IMR-90 (cell line): Measurements from ENCODE around the gene DUSP10. TPM values are rescaled to one million over a fixed set of nuclear protein-coding genes. Genes with fewer than 3 reads are reported as not detected.

Experiments used
- ATAC-seq: fragments of 200-7000 bp; cut with Tn5 transposase; 2 replicates; pipeline ENCODE4 v1.9.1; 2020; ENCODE audit warnings: low read depth, mild to moderate bottlenecking, moderate library complexity
- BruUV-seq: library from RNA; stranded (reverse); fragments of 400-500 nt; replicated peaks from 2 replicates; lab custom pipeline; 2021; lab: Mats Ljungman, UMichigan
- CTCF ChIA-PET: fragments of 300-600 bp; formaldehyde crosslinking; extraction: SDS; loops from one replicate; lab custom pipeline; 2021; ENCODE audit warnings: antibody characterized with exemption; lab: Yijun Ruan, JAX
- POLR2A ChIA-PET: fragments of 300-600 bp; sonication (Branson Sonifier 250); formaldehyde crosslinking; loops from one replicate; lab custom pipeline; 2022; ENCODE audit warnings: antibody characterized with exemption; ENCODE audit not compliant: unreplicated experiment; lab: Charles Lee
- DNase-seq: peaks from one replicate; pipeline ENCODE4 v3.0.0; 2013
- H2AFZ ChIP-seq: replicated peaks from 2 replicates; pipeline ENCODE3; 2013; ENCODE audit warnings: low read length, mild to moderate bottlenecking; ENCODE audit not compliant: poor library complexity
- H2AK5ac ChIP-seq: 2 replicates; pipeline ENCODE4 v1.6.1; 2013; ENCODE audit warnings: low read depth, low read length, inconsistent platforms
- H2AK9ac ChIP-seq: replicated peaks from 2 replicates; pipeline ENCODE3; 2013; ENCODE audit warnings: mild to moderate bottlenecking, low read depth, low read length, moderate library complexity; ENCODE audit not compliant: poor library complexity
- H2BK120ac ChIP-seq: 2 replicates; pipeline ENCODE4 v1.6.1; 2013; ENCODE audit warnings: low read depth, low read length, inconsistent platforms
- H2BK15ac ChIP-seq: 3 replicates; pipeline ENCODE4 v1.6.1; 2013; ENCODE audit warnings: low read depth, low read length, inconsistent platforms
- H2BK20ac ChIP-seq: 2 replicates; pipeline ENCODE4 v1.6.1; 2013; ENCODE audit warnings: low read depth, mild to moderate bottlenecking, inconsistent platforms, low read length, moderate library complexity
- H2BK5ac ChIP-seq: 2 replicates; pipeline ENCODE4 v1.6.1; 2013; ENCODE audit warnings: mild to moderate bottlenecking, low read depth, low read length, inconsistent platforms; ENCODE audit not compliant: poor library complexity, severe bottlenecking
- H3K14ac ChIP-seq: replicated peaks from 2 replicates; pipeline ENCODE4 v1.6.1; 2013; ENCODE audit warnings: low read depth, low read length, inconsistent platforms
- H3K18ac ChIP-seq: 2 replicates; pipeline ENCODE4 v1.6.1; 2013; ENCODE audit warnings: low read depth, low read length, control low read depth
- H3K23ac ChIP-seq: 2 replicates; pipeline ENCODE4 v1.6.1; 2013; ENCODE audit warnings: low read depth, low read length, inconsistent platforms
- H3K27ac ChIP-seq: 2 replicates; pipeline ENCODE4 v1.5.1; 2013; ENCODE audit warnings: mild to moderate bottlenecking, control low read depth, low read length; ENCODE audit not compliant: insufficient read depth
- H3K27me3 ChIP-seq: 2 replicates; pipeline ENCODE4 v1.6.1; 2013; ENCODE audit warnings: low read length; ENCODE audit not compliant: control insufficient read depth, insufficient read depth
- H3K36me3 ChIP-seq: 2 replicates; pipeline ENCODE4 v1.6.1; 2013; ENCODE audit warnings: low read length, mixed read lengths; ENCODE audit not compliant: control insufficient read depth, insufficient read depth
- H3K4ac ChIP-seq: 2 replicates; pipeline ENCODE4 v1.6.1; 2013; ENCODE audit warnings: low read depth, low read length, inconsistent platforms
- H3K4me1 ChIP-seq: 2 replicates; pipeline ENCODE4 v1.6.1; 2013; ENCODE audit warnings: low read length, mixed read lengths; ENCODE audit not compliant: control insufficient read depth, insufficient read depth
- H3K4me2 ChIP-seq: 2 replicates; pipeline ENCODE4 v1.6.1; 2013; ENCODE audit warnings: low read depth, mild to moderate bottlenecking, control low read depth, low read length, moderate library complexity
- H3K4me3 ChIP-seq: 2 replicates; pipeline ENCODE4 v1.5.1; 2013; ENCODE audit warnings: low read depth, mild to moderate bottlenecking, control low read depth, low read length, moderate library complexity; ENCODE audit not compliant: insufficient read depth
- H3K56ac ChIP-seq: 2 replicates; pipeline ENCODE4 v1.6.1; 2013; ENCODE audit warnings: low read length, inconsistent platforms; ENCODE audit not compliant: insufficient read depth; ENCODE audit errors: extremely low read depth
- H3K79me1 ChIP-seq, 2 experiments: 2 replicates each; pipeline ENCODE4 v1.6.1; 2013; ENCODE audit warnings: low read length in 2 of 2, inconsistent platforms in 1 of 2, low read depth in 1 of 2
- H3K9ac ChIP-seq: 2 replicates; pipeline ENCODE4 v1.6.1; 2013; ENCODE audit warnings: low read depth, low read length, control low read depth
- H3K9me1 ChIP-seq: 2 replicates; pipeline ENCODE4 v1.6.1; 2013; ENCODE audit warnings: low read length, inconsistent platforms; ENCODE audit not compliant: insufficient read depth
- H3K9me3 ChIP-seq: 2 replicates; pipeline ENCODE4 v1.6.1; 2013; ENCODE audit warnings: low read length; ENCODE audit not compliant: control insufficient read depth, insufficient read depth
- H4K20me1 ChIP-seq: 2 replicates; pipeline ENCODE4 v1.6.1; 2013; ENCODE audit warnings: low read length, inconsistent platforms; ENCODE audit not compliant: insufficient read depth
- H4K5ac ChIP-seq: 2 replicates; pipeline ENCODE4 v1.6.1; 2013; ENCODE audit warnings: mild to moderate bottlenecking, low read depth, low read length, control low read depth
- H4K8ac ChIP-seq, 2 experiments: 2 replicates each; pipeline ENCODE4 v1.6.1; 2013; ENCODE audit warnings: low read depth in 2 of 2, low read length in 2 of 2, control low read depth in 1 of 2, inconsistent platforms in 1 of 2
- H4K91ac ChIP-seq: 2 replicates; pipeline ENCODE4 v1.6.1; 2013; ENCODE audit warnings: low read depth, low read length, inconsistent platforms; ENCODE audit not compliant: insufficient read depth
- BHLHE40 ChIP-seq: fragments of 150-350 bp; IDR thresholded peaks from 2 replicates; pipeline ENCODE4 v1.6.1; 2016; ENCODE audit warnings: mild to moderate bottlenecking, low read depth, low read length
- CEBPB ChIP-seq: IDR thresholded peaks from 2 replicates; pipeline ENCODE4 v1.6.1; 2012; ENCODE audit warnings: low read depth, low read length, improper control_type of control experiment
- CTCF ChIP-seq: conservative IDR thresholded peaks from 2 replicates; pipeline ENCODE4 v1.5.1; 2012; ENCODE audit warnings: mild to moderate bottlenecking, low read depth, low read length, improper control_type of control experiment
- ELK1 ChIP-seq: fragments of 150-350 bp; IDR thresholded peaks from 2 replicates; pipeline ENCODE4 v1.6.1; 2016; ENCODE audit warnings: low read depth, mild to moderate bottlenecking, low read length, moderate library complexity, borderline replicate concordance
- FOS ChIP-seq: fragments of 150-350 bp; IDR thresholded peaks from 2 replicates; pipeline ENCODE4 v1.6.1; 2016; ENCODE audit warnings: low read depth, low read length
- POLR2A ChIP-seq: IDR thresholded peaks from 2 replicates; pipeline ENCODE4 v1.6.1; 2012; ENCODE audit warnings: mild to moderate bottlenecking, low read depth, low read length
- RCOR1 ChIP-seq: IDR thresholded peaks from 2 replicates; pipeline ENCODE4 v1.6.1; 2012; ENCODE audit warnings: mild to moderate bottlenecking, low read length, improper control_type of control experiment; ENCODE audit not compliant: insufficient replicate concordance
- RFX5 ChIP-seq: IDR thresholded peaks from 2 replicates; pipeline ENCODE4 v1.8.0; 2012; ENCODE audit warnings: low read depth, mild to moderate bottlenecking, low read length, moderate library complexity
- SMC3 ChIP-seq: fragments of 150-350 bp; IDR thresholded peaks from 2 replicates; pipeline ENCODE4 v1.6.1; 2016; ENCODE audit warnings: low read depth, mild to moderate bottlenecking, antibody characterized with exemption, low read length, moderate library complexity
- USF2 ChIP-seq: fragments of 150-350 bp; IDR thresholded peaks from 2 replicates; pipeline ENCODE4 v1.6.1; 2017; ENCODE audit warnings: mild to moderate bottlenecking, antibody characterized with exemption, low read length, low read depth
- WGBS, 2 experiments: methylation state at CpG; one replicate each; pipeline versions ENCODE4 v1.1.5 to v1.1.7; 2013; ENCODE audit warnings: missing lambda C conversion rate in 2 of 2; ENCODE audit not compliant: insufficient read length in 1 of 2; ENCODE audit errors: extremely low coverage in 2 of 2; 5-methylcytosine and 5-hydroxymethylcytosine counted together
- dilution Hi-C: fragments of 300-500 bp; cut with HindIII; formaldehyde crosslinking; loops from one replicate; pipeline ENCODE4 v1.14.3; 2018; ENCODE audit warnings: low sequenced_read_pairs; ENCODE audit not compliant: unreplicated experiment
- in situ Hi-C: fragments of 300-500 bp; cut with MboI; formaldehyde crosslinking; loops from 3 replicates; pipeline ENCODE4 v1.14.3; 2019; ENCODE audit warnings: low sequenced_read_pairs, inconsistent platforms, mixed read lengths
- intact Hi-C: fragments of 100-400 bp; cut with micrococcal nuclease; formaldehyde crosslinking; loops from 2 replicates; pipeline ENCODE4 v1.10.0; 2022
- polyA plus RNA-seq, 3 experiments: library from polyadenylated mRNA; depleted of rRNA; stranded (reverse); fragments of >200 nt; gene quantifications; 2 replicates each; pipeline ENCODE4 v1.2.3, GENCODE V29; 2012; ENCODE audit warnings: low replicate concordance in 1 of 3
- total RNA-seq: library from RNA; depleted of rRNA; stranded (reverse); fragments of >200 nt; gene quantifications from 2 replicates; pipeline ENCODE4 v1.2.3, GENCODE V29; 2012

The DUSP10 gene
- total and polyA plus RNA-seq, 2 of the 4 experiments (the other 2 are of a cell fraction) = 41.7 to 59.1 TPM

- peaks cover 5% of the 10 kb centered on the region; the same call in 1 of the 2 replicates for H3K9me1 ChIP-seq
- peak overlapping the region; percentile 34; the same call in 1 of the 2 replicates for H3K18ac ChIP-seq
- H3K4ac ChIP-seq = peak overlapping the region; percentile 36; the same call in 1 of the 2 replicates
- WGBS, 2 experiments = no CpG with 5 or more reads among the region's 2 CpGs
- no peak overlapping the region for H2BK120ac ChIP-seq
- no peak overlapping the region for H2AK9ac ChIP-seq
- no peak overlapping the region for H2BK5ac ChIP-seq
- H2BK20ac ChIP-seq = 0 out of 2 replicates have a peak overlapping the region, but pooled peaks have one; percentile 33
- H4K8ac ChIP-seq = no peak overlapping the region; a peak in 1 of 4 replicates
- dilution Hi-C loops (no loop called here), intact Hi-C loops (no loop called here), in situ Hi-C loops (no loop called here)
- no TSS peak for BruUV-seq
- H2AFZ ChIP-seq = no peak overlapping the region
- no peaks in the 10 kb centered on the region for H4K20me1 ChIP-seq
- H3K79me1 ChIP-seq = no peaks in the 10 kb centered on the region; a peak in 1 of 4 replicates
- ATAC-seq (no peak), DNase-seq (no peak)
- ChIA-PET POLR2A (no interaction called here), CTCF (no interaction called here)
- H3K9me3 ChIP-seq = no peaks in the 10 kb centered on the region
- H3K4me1 ChIP-seq = peaks cover 2% of the 10 kb centered on the region
- no peak overlapping the region for H4K91ac ChIP-seq
- no peak overlapping the region for H3K14ac ChIP-seq
- H3K23ac ChIP-seq = no peak overlapping the region
- H2BK15ac ChIP-seq = peak overlapping the region; percentile 26; the same call in 1 of the 3 replicates
- H3K27ac ChIP-seq = no peak overlapping the region
- H3K4me3 ChIP-seq = no peak overlapping the region
- H4K5ac ChIP-seq = no peak overlapping the region
- no peak overlapping the region for H3K56ac ChIP-seq
- TF ChIP-seq BHLHE40 (no peak), POLR2A (no peak), RCOR1 (no peak), USF2 (no peak), CEBPB (no peak), ELK1 (no peak), CTCF (no peak), FOS (no peak), RFX5 (no peak), SMC3 (no peak)
- no peaks in the 10 kb centered on the region for H3K27me3 ChIP-seq
- no peak overlapping the region for H3K9ac ChIP-seq
- H3K36me3 ChIP-seq = no peaks in the 10 kb centered on the region
- no peak overlapping the region for H3K4me2 ChIP-seq
- no peak overlapping the region for H2AK5ac ChIP-seq
Measured at GRCh38 chr1:221765527-221765926, 23.6 kb upstream of the DUSP10 start.
